ENCODE measurements around the gene KIF5B. TPM values are rescaled to one million over a fixed set of nuclear protein-coding genes. Genes with fewer than 3 reads are reported as not detected.

The KIF5B gene
- polyA plus RNA-seq, 1 experiment = 28.8 TPM

DNA sequence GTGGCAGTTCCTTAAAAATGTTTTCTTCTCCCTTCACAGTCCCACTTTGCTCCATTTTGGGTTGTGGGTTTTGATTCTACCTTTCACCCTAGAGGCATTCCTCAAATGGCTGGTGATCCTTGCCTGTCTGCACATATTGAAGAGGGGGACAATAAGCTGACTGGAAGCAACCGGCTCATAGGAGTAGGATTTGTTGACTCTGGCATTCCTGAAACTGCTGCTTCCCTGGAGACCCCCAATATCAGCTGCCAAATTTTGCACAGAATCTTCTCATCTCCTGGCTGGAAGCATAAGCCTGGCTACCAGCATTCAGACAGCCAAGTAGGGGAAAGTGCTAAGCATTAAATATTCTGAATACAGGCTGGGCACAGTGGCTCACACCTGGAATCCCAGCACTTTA lies 53.7 kb downstream of the KIF5B start:
- H3K27me3 ChIP-seq (ENCODE audit: control insufficient read depth, insufficient read depth, low read length) = no peaks in the 10 kb centered on the region
- POLR2A ChIA-PET = no interaction called here
- no peak for TF ChIP-seq CTCF (IDR thresholded peaks at IDR 0.05; ENCODE audit: insufficient read depth, low read depth, low read length)
- H3K4me3 ChIP-seq (ENCODE audit: low read depth, low read length) = no peak overlapping the region
- H3K36me3 ChIP-seq (ENCODE audit: control insufficient read depth, insufficient read depth, low read length) = 0 out of 2 replicates have a peak, but pooled peaks cover 3% of the 10 kb centered on the region
- CTCF ChIA-PET = interaction anchor here (0.7 kb wide), 1 partner anchor 21 kb away, joined by 3 read pairs; no protein-coding TSS in a partner anchor
- DNase-seq (ENCODE audit: low read depth) = no peak

DNA sequence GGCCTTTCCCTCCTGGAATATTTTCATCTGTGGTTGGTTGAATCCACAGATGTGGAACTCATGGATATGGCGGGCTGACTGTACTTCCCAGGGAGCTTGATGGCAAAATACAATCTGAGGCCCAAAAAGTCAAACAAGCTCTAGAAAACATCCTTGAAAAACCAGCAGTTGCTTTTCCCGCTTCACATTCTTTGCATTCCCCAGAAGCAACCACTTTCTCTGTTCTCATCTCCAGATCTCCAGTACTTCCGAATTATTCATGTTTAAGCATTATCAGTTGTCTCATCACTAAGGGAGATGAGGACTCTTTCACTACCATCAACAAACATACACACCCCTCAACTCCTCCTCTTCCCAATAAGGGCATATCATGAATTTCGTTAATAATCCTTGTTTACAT lies 55.3 kb downstream of the KIF5B start:
- no peak for TF ChIP-seq CTCF (IDR thresholded peaks at IDR 0.05; ENCODE audit: insufficient read depth, low read depth, low read length)
- Histone ChIP-seq H3K4me3 (ENCODE audit: low read depth, low read length) (no peak overlapping the region), H3K36me3 (ENCODE audit: control insufficient read depth, insufficient read depth, low read length) (0 out of 2 replicates have a peak, but pooled peaks cover 3% of the 10 kb centered on the region), H3K27me3 (ENCODE audit: control insufficient read depth, insufficient read depth, low read length) (no peaks in the 10 kb centered on the region)
- no peak for DNase-seq (ENCODE audit: low read depth)
- POLR2A ChIA-PET = no interaction called here
- CTCF ChIA-PET = interaction anchor here (0.8 to 1.7 kb wide), 3 partner anchors 11 to 139 kb away, joined by 3 to 6 read pairs (median 4); no protein-coding TSS in a partner anchor

- no peak for TF ChIP-seq CTCF (IDR thresholded peaks at IDR 0.05; ENCODE audit: insufficient read depth, low read depth, low read length)
- POLR2A ChIA-PET = interaction anchor here (0.6 kb wide), 1 partner anchor 22 kb away, joined by 7 read pairs; no protein-coding TSS in a partner anchor
- no peak for DNase-seq (ENCODE audit: low read depth)
- CTCF ChIA-PET = interaction anchor here (1.6 to 1.7 kb wide), 2 partner anchors 10 to 137 kb away, joined by 4 to 6 read pairs; no protein-coding TSS in a partner anchor
- no peaks in the 10 kb centered on the region for H3K36me3 ChIP-seq (ENCODE audit: control insufficient read depth, insufficient read depth, low read length)
- no peaks in the 10 kb centered on the region for H3K27me3 ChIP-seq (ENCODE audit: control insufficient read depth, insufficient read depth, low read length)
- H3K4me3 ChIP-seq (ENCODE audit: low read depth, low read length) = no peak overlapping the region
These were observed 56.4 kb downstream of the KIF5B start for GRCh38 chr10:31999836-32000235.

GRCh38 chr10:31999070-31999660 lies 57.1 kb downstream of the KIF5B start:
- Histone ChIP-seq H3K36me3 (ENCODE audit: control insufficient read depth, insufficient read depth, low read length) (no peaks in the 10 kb centered on the region), H3K4me3 (ENCODE audit: low read depth, low read length) (no peak overlapping the region), H3K27me3 (ENCODE audit: control insufficient read depth, insufficient read depth, low read length) (no peaks in the 10 kb centered on the region)
- ChIA-PET POLR2A (no interaction called here), CTCF (interaction anchor here (1.7 kb wide), 1 partner anchor 9 kb away, joined by 4 read pairs; no protein-coding TSS in a partner anchor)
- TF ChIP-seq CTCF (IDR thresholded peaks at IDR 0.05; ENCODE audit: insufficient read depth, low read depth, low read length) = no peak
- no peak for DNase-seq (ENCODE audit: low read depth)

GRCh38 chr10:31994926-31995325 lies 61.3 kb downstream of the KIF5B start:
- Histone ChIP-seq H3K36me3 (ENCODE audit: control insufficient read depth, insufficient read depth, low read length) (no peaks in the 10 kb centered on the region), H3K27me3 (ENCODE audit: control insufficient read depth, insufficient read depth, low read length) (no peaks in the 10 kb centered on the region), H3K4me3 (ENCODE audit: low read depth, low read length) (no peak overlapping the region)
- no peak for DNase-seq (ENCODE audit: low read depth)
- no peak for TF ChIP-seq CTCF (IDR thresholded peaks at IDR 0.05; ENCODE audit: insufficient read depth, low read depth, low read length)
- ChIA-PET POLR2A (no interaction called here), CTCF (no interaction called here)
